IPS DF 19.7 (cell line): ENCODE data around the gene ZMYND11.

Experiments used
- DNase-seq: peaks from one replicate; pipeline ENCODE4 v3.0.0-alpha.2; 2013; ENCODE audit warnings: low read depth, low spot score

ZMYND11 gene

GRCh38 chr10:135132-135600, at the start of gene ZMYND11:
TSS of gene ZMYND11 (plus strand) at chr10:135455. CDS start at chr10:180013, 44,558 bp downstream.
- DNase-seq, result no peak

- DNase-seq, result no peak
Observed at GRCh38 chr10:86031-86430, 49.2 kb upstream of the ZMYND11 start.

GRCh38 chr10:87177-88080, 47.8 kb upstream of the ZMYND11 start:
- DNase-seq, result no peak

- DNase-seq, result no peak
Observed at GRCh38 chr10:88253-88652, 47.0 kb upstream of the ZMYND11 start.

- DNase-seq, result no peak
Observed at GRCh38 chr10:89248-89647, 46.0 kb upstream of the ZMYND11 start.

GRCh38 chr10:90161-90560, 45.1 kb upstream of the ZMYND11 start:
- no peak for DNase-seq

- no peak for DNase-seq
Observed at GRCh38 chr10:91313-91712, 43.9 kb upstream of the ZMYND11 start.

GRCh38 chr10:92153-92552, 43.1 kb upstream of the ZMYND11 start:
- no peak for DNase-seq

- no peak for DNase-seq
Observed at GRCh38 chr10:92846-93245, 42.4 kb upstream of the ZMYND11 start.

GRCh38 chr10:94613-95012, 40.6 kb upstream of the ZMYND11 start:
- no peak for DNase-seq

GRCh38 chr10:95356-96115, 39.7 kb upstream of the ZMYND11 start:
- no peak for DNase-seq

GRCh38 chr10:96466-96865, 38.8 kb upstream of the ZMYND11 start:
- DNase-seq, result no peak

GRCh38 chr10:104416-104815, 30.8 kb upstream of the ZMYND11 start:
- no peak for DNase-seq

- no peak for DNase-seq
Observed at GRCh38 chr10:104862-105565, 30.2 kb upstream of the ZMYND11 start.

- no peak for DNase-seq
Observed at GRCh38 chr10:105806-106205, 29.4 kb upstream of the ZMYND11 start.

GRCh38 chr10:106740-107139, 28.5 kb upstream of the ZMYND11 start:
- no peak for DNase-seq

GRCh38 chr10:112246-112645, 23.0 kb upstream of the ZMYND11 start:
- no peak for DNase-seq

GRCh38 chr10:124874-125273, 10.4 kb upstream of the ZMYND11 start:
- no peak for DNase-seq

GRCh38 chr10:127612-128432, 7.4 kb upstream of the ZMYND11 start:
- no peak for DNase-seq

- DNase-seq, result no peak
Observed at GRCh38 chr10:129810-130209, 5.4 kb upstream of the ZMYND11 start.
